OCI-LY1 (cell line): Measurements from ENCODE around the gene FMNL1.

Experiments used
- EZH2 ChIP-seq: fragments of 200-600 bp; sonication (generic), shearing (Covaris generic); IDR thresholded peaks from 2 replicates; pipeline ENCODE4 v1.8.0; 2017; ENCODE audit warnings: borderline replicate concordance, mixed run types, mild to moderate bottlenecking, antibody characterized with exemption, low read length, moderate library complexity, mixed read lengths
- TF ChIP-seq, protein P1 (sequence below): fragments of 200-600 bp; sonication (generic), shearing (Covaris generic); IDR thresholded peaks from 2 replicates; pipeline ENCODE4 v1.5.1; 2017; ENCODE audit warnings: mild to moderate bottlenecking, antibody characterized with exemption, low read length, moderate library complexity, mixed read lengths

DNA sequence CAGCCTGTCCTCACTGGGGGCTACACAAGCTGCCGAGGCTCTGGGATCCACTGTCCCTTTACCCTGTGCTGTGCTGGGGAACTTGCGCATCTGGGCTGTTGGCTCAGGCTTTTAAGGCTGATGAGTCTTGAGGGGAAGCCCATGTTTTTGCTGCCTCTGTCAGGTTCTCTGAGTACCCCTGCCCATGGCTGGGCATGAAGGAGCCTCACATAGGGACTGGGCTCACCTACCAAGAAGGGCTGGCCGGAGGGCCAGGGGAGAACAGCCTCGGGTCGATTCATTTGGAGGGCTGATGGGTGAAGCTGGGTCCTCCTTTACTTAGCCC is 14.6 kb downstream of the FMNL1 start:
- TF ChIP-seq, protein P1, sequence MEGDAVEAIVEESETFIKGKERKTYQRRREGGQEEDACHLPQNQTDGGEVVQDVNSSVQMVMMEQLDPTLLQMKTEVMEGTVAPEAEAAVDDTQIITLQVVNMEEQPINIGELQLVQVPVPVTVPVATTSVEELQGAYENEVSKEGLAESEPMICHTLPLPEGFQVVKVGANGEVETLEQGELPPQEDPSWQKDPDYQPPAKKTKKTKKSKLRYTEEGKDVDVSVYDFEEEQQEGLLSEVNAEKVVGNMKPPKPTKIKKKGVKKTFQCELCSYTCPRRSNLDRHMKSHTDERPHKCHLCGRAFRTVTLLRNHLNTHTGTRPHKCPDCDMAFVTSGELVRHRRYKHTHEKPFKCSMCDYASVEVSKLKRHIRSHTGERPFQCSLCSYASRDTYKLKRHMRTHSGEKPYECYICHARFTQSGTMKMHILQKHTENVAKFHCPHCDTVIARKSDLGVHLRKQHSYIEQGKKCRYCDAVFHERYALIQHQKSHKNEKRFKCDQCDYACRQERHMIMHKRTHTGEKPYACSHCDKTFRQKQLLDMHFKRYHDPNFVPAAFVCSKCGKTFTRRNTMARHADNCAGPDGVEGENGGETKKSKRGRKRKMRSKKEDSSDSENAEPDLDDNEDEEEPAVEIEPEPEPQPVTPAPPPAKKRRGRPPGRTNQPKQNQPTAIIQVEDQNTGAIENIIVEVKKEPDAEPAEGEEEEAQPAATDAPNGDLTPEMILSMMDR: no peak
- no peak for TF ChIP-seq EZH2
